Inferior parietal cortex (tissue), 1 donor: ENCODE measurements around the gene CTBP2.

Experiments
- DNase-seq: peaks from one replicate; pipeline ENCODE4 v3.0.0-alpha.2; 2016; ENCODE audit errors: extremely low spot score

CTBP2 gene

DNA sequence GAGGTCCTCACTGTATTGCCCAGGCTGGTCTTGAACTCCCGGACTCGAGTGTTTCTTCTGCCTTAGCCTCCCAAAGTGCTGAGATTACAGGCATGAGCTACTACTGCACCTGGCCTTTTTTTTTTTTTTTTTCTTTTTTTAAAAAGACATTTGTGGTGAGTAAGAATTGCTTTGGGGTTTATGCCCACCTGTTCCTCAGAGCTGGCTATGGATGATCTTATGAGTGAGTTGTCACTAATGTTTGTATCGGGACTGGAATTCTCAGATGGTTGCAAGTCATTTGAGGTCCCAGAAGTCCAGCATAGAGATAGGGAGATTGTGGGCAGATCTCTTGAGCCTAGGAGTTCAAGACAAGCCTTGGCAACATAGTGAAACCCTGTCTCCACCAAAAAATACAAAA lies 183.2 kb downstream of the CTBP2 start:
- no peak for DNase-seq

DNA sequence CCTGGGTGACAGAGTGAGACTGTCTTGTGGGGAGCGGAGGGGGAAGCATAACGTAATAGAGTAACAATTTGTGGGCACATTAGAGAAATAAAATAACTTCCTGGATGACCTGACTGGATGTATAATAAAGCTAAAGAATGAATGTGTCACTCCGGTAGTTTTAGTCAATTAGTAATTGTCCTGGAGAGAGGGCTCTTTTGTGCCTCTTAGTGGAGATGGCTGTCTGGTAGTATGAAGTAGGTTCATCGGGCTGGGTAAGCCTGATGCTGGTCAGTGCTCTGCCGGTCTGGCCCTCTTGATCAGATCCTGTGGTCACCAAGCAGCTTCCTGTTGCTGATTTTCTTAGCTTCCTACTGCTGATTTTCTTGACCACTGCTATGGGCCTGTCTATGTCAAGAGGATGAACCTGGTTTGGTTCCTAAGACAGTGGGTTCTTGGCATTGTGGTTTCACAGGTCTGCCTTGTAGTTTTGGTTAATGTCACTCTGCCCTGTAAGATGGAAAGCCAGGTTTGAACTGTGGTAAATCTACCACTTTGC lies 184.3 kb downstream of the CTBP2 start:
- no peak for DNase-seq

DNA sequence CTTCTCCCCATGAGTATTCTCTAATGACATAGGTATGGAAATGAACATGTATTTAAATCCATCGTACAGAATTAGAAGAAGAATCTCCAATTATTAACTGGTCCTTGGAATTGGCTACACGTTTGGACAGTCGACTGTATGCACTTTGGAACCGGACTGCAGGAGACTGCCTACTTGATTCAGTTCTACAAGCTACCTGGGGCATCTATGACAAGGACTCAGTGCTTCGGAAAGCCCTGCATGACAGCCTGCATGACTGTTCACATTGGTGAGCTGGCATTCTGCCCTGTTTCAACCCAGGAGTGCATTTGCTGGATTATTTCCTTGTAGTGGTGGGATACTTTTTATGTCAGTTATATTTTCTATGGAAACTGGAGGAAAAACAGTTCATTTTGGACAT lies 186.2 kb downstream of the CTBP2 start:
- DNase-seq, result no peak

DNA sequence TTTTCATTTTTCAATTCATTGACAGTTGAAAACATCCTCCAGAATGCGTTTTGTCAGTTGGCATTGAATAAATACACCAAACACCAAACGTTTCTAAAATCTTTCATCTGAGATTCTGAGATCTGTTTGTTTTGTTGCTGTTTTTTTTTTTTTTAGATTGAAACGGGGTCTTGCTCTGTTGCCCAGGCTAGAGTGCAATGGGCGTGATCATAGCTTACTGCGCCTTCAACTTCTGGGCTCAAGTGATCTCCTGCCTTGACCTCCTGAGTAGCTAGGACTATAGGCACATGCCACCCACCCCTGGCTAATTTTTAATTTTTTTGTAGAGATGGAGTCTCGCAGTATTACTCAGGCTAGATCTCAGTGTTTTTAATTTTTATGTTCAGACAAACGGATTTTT lies 187.7 kb downstream of the CTBP2 start:
- no peak for DNase-seq

DNA sequence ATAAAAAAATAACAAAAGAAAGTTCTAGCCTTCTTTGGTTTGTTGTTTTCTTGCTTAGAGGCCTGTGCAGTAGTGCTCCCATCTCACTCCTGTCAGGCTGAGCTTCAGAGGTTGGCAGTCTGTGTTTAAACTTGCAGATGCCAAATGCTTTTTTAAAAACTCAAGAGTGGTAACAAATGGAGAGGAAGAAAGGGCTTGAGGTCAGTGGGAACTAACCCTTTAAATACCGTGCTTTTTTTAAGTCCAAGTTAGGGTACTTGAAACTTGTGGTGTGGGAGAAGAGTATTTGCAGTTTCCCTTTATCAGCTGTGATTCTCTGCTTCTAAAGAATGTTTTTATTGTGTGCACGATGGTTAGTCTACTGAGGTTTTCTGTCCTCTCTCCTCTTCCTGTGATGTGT lies 189.1 kb downstream of the CTBP2 start:
- no peak for DNase-seq

DNA sequence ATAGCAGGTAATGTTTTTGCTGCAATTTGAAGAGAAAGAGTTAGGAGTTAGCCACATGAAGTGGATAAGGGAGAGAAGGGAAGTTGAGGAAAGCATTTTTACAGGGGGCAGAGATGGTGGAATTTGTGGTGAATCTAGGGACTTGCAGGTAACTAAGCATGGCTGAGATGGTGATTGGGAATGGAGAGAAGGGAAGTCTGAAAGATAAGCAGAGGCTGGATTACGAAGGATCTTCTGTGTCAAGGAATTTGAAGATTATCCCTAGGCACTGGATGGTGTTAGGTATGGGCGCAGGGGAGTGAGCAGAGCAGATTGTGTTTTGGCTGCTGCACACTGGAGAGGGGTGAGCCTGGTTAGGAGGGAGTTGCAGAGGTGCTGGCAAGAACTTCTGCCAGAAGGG lies 193.1 kb downstream of the CTBP2 start:
- no peak for DNase-seq

DNA sequence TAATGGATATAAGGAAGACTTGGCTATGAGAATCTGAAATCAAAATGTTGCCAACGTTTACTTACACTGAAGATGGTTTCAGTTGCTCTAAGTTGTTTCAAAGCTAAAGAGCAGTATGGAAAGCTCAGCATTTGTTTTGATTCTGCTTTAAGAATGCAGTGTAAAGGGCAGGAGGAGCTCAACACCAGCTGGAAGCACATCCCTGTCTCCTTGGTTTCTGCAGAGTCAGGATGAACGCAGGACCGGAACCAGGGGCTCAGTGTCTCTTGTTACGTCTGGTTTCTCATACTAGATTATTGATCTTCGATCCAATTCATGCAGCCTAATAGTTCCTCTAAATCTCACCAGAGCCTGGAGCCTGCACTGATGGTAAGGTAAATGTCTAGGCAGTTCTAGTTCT lies 194.4 kb downstream of the CTBP2 start:
- DNase-seq, result no peak

DNA sequence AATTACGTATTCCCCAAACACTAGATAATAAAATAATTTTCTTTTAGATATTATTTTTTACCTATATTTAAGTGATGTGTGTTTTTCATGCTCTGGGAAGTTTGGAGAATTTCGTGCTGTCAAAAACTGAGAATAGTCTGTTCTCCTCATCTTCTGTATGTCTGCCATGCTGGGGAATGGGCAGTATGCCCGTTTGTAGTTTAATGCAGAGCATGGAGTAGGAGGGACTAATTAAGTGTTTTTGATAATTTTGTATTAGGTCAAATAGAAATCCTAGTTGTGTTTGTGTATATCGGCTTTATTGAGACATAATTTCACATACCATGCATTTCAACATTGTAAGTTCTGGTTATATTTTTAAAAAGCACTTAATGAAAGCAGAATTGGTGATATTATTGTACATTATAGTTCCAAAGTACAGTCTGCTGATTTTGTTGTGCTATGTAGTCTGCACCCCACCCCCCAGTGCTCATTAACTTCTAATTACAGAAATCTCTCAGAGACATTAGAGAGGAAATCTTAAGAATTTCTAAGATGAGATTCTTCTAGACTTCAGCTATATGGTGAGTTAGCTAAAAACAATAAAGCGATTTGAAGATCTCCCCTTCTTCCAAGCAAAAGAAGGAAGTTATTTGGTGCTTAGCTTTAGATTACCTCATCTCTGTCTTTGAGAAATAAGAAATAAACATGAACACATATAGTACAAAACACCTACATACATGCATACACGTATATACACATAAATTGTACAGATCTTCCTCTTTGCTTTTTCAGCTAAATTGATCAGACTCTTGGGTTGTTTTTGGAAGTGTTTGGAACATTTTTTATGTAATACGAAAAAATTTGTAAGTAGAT lies 196.3 kb downstream of the CTBP2 start:
- DNase-seq, result no peak

DNA sequence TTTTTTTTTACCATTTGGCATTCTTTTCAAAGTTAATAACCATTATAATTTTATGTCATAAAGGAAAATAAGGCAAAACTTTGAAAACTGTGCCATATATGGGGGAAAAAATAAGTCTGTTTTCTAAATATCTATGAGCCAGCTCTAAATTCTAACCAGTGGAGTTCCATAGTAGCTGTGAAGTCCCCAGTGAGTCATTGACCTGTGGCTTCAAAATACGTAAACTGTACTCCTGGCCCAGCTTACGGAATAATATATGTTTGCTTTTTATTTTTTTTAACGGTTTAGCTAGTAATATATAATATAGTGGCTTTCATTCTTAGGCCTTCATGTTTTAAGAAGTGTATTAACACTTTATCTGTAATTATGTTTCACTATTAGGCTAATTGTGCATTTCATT lies 197.9 kb downstream of the CTBP2 start:
- DNase-seq, result no peak

DNA sequence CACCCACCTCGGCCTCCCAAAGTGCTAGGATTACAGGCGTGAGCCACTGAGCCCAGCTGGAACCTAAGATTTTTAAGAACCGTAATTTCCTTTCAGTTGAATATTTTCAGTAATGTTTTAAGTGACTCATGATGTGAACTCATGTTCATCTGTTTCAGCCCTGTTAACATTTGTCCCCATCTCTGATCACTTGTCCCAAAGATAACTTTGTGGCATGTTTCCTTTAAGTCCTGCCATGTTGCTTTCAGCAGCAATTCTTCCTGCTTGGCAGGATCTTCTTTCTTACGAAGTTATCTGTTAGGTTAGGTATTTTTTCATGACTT lies 199.2 kb downstream of the CTBP2 start:
- no peak for DNase-seq

DNA sequence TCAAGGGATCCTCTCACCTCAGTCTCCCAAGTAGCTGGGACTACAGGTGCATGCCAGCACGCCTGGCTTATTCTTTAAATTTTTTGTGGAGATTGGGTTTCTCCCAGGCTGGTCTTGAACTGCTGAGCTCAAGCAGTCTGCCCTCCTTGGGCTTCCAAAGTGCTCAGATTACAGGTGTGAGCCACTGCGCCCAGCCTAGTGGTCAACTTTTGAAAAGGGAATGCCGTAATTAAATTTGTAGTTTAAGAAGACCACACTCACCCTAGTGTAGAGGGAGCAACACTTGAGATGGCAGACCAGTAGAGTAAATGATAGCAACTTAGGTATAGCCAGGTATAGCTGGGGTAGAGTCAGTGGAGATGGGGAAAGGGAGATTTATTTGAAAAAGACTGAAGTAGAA lies 200.8 kb downstream of the CTBP2 start:
- no peak for DNase-seq

DNA sequence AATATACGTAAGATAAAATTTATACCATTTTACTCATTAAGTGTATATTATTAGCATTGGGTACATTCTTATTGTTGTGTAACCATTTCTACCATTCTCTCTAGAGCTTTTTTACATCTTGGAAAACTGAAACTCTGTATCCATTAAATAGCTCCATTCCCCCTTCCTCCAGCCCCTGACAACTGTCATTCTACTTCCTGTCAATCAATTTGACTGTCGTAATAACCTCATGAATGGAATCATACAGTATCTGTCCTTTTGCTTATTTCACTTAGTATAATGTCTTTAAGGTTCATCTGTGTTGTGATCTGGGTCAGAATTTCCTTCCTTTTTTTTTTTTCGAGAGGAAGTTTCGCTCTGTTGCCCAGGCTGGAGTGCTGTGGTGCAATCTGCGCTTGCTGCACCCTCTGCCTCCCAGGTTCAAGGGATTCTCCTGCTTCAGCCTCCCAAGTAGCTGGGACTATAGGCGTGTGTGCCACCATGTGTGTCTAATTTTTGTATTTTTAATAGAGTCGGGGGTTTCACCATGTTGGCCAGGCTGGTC lies 202.9 kb downstream of the CTBP2 start:
- DNase-seq, result no peak

DNA sequence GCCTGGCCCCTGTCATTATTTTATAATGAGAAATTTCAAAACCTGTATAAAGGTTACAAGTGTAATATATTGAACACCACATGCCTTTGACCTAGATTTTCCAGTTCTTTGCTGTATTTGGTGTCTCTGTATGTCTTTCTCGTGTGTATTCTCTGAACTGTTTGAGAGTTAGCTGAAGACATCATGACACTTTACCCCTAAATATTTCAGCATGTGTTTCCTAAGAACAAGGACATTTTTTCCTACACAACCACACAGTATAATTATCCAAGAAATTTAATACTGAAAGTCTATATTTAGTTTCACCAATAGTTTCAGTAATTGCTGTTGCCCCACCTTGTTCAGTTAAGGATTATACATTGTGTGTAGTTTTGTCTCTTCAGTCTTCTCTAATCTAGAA lies 203.6 kb downstream of the CTBP2 start:
- DNase-seq, result no peak

DNA sequence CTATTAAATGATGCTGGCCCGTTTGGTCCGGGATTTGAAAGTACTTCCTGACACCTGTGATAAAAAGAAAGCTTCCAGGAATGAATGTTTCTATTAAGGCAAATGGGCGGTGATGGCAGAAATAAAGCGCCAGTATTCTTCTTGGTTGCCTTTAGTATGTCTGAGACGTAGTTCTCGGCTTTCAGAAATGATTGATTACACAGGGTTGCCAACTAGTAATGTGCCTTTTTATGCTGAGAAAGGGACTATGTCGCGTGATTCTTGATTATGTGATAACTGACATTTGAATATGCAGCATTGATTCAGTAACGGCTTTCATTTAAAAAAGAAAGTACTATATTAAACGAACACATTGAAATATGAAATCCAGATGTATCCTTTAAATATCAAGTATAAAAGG lies 204.5 kb downstream of the CTBP2 start:
- DNase-seq, result no peak

DNA sequence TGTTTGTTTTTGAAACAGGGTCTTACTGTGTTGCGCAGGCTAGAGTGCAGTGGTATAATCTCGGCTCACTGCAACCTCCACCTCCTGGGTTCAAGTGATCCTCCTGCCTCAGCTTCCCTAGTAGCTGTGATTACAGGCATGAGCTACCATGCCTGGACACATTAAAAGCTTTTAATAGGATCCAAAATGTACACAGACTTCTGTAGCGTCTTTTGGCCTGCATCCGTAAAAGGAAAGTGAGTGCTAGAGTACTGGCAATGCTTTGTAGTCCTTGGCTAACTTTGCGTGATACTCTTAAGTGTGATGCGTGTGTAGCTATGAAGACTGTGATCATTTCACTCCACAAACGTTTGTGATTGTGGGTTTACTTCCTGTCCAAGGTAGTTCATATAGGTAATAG lies 205.1 kb downstream of the CTBP2 start:
- DNase-seq, result no peak

DNA sequence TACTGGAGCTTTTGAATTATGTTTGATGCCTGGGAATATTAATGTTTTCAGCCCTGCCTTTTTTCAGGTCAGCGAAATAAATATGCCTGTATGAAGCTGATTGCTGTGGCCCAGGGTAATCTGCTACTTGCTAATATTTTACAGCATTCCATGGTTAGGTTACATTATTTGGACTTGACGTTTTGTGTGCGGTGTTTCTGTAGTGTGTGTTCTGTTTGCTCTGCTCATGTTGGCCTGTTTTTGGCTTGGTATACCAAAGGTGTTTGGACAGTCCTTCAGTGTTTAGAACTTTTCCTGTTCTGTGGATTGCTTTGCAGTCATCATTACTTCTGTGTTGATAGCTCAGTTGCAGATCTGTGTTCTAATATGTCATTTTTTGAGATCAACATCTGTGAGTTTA lies 206.9 kb downstream of the CTBP2 start:
- no peak for DNase-seq

DNA sequence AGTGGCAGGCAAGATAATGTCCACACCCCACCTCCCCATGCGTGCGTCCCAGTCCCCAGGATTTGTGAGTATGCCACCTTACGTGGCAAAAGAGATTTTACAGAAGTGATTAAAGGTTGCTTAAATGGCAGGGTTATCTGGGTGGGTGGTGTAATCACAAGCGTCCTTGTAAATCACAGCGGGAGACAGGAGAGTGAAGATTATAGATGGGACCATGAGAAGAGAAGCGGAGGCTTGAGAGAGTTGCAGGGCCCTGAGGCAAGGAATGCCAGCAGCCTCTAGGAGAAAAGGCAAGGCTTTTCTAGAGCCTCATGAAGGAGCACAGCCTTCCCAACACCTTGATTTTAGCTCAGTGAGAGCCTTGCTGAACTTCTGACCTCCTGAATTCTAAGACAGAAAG lies 208.2 kb downstream of the CTBP2 start:
- no peak for DNase-seq

DNA sequence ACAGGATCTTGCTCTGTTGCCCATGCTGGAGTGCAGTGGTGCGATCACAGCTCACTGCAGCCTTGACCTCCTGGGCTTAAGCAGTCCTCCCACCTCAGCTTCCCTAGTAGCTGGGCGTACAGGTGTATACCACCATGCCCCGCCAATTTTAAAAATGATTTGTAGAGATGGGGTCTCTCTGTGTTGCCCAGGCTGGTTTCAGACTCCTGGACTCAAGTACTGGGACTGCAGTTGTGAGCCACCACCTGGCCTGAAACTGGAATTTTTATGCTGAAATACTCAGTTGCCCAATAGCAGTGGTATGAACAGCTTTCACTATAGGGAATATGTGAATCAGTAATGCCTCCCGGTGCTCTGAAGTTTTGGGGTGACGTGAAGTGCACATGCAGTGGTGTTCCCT lies 210.8 kb downstream of the CTBP2 start:
- DNase-seq, result no peak

DNA sequence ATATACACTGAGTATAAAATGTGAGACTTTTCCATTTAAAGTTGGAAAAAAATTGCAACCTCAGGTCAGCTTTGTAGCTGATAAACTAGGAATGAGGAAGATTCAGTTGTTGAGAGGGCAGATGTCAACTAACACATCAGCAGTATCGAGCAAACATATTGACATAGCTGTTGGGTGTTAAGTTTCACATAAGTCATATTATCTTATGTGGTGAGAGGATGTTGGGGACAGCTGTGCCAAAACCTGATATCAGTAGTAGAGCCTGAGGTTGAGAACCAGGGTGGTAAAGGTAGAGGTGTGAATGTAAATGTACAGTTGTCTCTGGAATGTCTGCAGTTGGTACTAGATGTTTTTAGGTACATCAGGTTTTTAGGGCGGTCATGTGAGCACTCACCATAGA lies 213.4 kb downstream of the CTBP2 start:
- no peak for DNase-seq

DNA sequence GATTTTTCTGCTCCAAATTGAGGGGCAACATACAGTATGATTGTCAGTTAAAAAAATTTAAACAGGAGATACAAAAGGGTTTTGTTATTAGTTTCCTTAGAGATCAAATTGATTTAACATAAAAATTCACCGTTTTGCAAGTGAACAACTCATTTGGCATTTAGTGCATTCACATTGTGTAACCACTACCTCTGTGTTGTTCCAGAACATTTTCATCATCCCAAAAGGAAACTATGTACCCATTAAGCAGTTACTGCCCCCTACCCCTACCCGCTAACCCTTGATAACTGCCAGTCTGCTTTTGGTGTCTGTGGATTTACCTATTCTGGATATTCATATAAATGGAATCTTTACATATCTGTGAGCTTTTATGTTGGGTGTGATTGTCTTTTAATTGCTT lies 215.4 kb downstream of the CTBP2 start:
- no peak for DNase-seq

DNA sequence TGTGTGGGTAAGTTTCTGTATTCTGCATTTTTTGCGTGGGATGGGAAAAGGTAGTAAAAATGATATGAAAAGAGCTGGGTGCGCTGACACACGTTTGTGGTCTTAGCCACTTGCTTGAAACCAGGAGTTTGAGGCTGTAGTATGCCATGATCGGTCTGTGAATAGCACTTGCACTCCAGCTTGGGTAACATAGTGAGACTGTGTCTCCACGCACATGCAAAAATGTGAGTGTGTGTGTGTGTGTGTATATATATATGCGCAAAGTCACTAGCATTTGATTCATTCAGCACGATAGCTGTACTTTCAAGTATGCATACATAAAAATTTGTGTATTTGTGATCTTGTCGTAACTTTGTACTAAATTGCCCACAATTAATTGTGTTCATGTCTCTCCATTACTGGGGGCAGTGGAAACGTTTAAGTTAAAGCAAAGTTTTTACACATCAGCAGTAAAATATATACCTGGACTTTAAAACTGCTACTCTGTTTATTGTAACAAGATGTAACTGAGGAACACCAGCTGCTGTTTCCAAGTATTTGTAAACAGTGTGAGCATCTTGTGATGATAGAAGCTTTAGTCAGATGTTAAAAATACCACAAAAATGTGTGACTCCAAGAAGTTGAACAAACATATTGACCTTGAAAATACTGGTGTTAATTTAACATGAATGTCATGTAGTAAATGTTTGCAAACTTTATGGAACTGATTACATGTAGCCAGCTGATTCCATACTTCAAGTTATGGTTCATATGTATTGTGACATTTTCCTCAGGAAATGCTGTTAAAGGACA lies 216.9 kb downstream of the CTBP2 start:
- no peak for DNase-seq

DNA sequence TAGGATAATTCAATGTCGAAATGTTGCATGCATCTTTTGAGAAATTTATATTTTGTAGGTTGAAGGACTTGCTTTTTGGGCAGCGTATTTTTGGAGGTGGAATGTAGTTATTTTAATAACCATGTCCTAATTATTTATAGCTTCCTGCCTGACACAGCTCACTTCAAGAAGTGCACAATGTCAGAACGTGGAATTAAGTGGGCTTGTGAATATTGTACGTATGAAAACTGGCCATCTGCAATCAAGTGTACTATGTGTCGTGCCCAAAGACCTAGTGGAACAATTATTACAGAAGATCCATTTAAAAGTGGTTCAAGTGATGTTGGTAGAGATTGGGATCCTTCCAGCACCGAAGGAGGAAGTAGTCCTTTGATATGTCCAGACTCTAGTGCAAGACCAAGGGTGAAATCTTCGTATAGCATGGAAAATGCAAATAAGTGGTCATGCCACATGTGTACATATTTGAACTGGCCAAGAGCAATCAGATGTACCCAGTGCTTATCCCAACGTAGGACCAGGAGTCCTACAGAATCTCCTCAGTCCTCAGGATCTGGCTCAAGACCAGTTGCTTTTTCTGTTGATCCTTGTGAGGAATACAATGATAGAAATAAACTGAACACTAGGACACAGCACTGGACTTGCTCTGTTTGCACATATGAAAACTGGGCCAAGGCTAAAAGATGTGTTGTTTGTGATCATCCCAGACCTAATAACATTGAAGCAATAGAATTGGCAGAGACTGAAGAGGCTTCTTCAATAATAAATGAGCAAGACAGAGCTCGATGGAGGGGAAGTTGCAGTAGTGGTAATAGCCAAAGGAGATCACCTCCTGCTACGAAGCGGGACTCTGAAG lies 217.8 kb downstream of the CTBP2 start:
- DNase-seq, result no peak
